ENCODE results near the gene SLC22A12. TPM values are rescaled to one million over a fixed set of nuclear protein-coding genes. Genes with fewer than 3 reads are reported as not detected.

SLC22A12 gene
- total RNA-seq, 1 donor from 2014 or later, result not detected

GRCh38 chr11:64627371-64627770 is 36.4 kb downstream of the SLC22A12 start:
- no peak for DNase-seq (ENCODE audit: low read depth)
- no peak for TF ChIP-seq CTCF (conservative IDR thresholded peaks at IDR 0.05; ENCODE audit: low read depth, low read length)
- H3K4me3 ChIP-seq (ENCODE audit: low read depth, low read length), result no peak overlapping the region

GRCh38 chr11:64628596-64628995 is 37.6 kb downstream of the SLC22A12 start:
- H3K4me3 ChIP-seq (ENCODE audit: low read depth, low read length), result no peak overlapping the region
- no peak for TF ChIP-seq CTCF (conservative IDR thresholded peaks at IDR 0.05; ENCODE audit: low read depth, low read length)
- no peak for DNase-seq (ENCODE audit: low read depth)

GRCh38 chr11:64629103-64629502 is 38.1 kb downstream of the SLC22A12 start:
- DNase-seq (ENCODE audit: low read depth), result no peak
- H3K4me3 ChIP-seq (ENCODE audit: low read depth, low read length), result no peak overlapping the region
- TF ChIP-seq CTCF (conservative IDR thresholded peaks at IDR 0.05; ENCODE audit: low read depth, low read length), result no peak

GRCh38 chr11:64629796-64630562 is 39.0 kb downstream of the SLC22A12 start:
- DNase-seq (ENCODE audit: low read depth), result no peak
- no peak overlapping the region for H3K4me3 ChIP-seq (ENCODE audit: low read depth, low read length)
- TF ChIP-seq CTCF (conservative IDR thresholded peaks at IDR 0.05; ENCODE audit: low read depth, low read length), result no peak

GRCh38 chr11:64631675-64632074 is 40.7 kb downstream of the SLC22A12 start:
- no peak for TF ChIP-seq CTCF (conservative IDR thresholded peaks at IDR 0.05; ENCODE audit: low read depth, low read length)
- H3K4me3 ChIP-seq (ENCODE audit: low read depth, low read length), result no peak overlapping the region
- no peak for DNase-seq (ENCODE audit: low read depth)

- TF ChIP-seq CTCF (conservative IDR thresholded peaks at IDR 0.05; ENCODE audit: low read depth, low read length), result no peak
- no peak for DNase-seq (ENCODE audit: low read depth)
- no peak overlapping the region for H3K4me3 ChIP-seq (ENCODE audit: low read depth, low read length)
Observed at GRCh38 chr11:64632237-64632636, 41.2 kb downstream of the SLC22A12 start.

DNA sequence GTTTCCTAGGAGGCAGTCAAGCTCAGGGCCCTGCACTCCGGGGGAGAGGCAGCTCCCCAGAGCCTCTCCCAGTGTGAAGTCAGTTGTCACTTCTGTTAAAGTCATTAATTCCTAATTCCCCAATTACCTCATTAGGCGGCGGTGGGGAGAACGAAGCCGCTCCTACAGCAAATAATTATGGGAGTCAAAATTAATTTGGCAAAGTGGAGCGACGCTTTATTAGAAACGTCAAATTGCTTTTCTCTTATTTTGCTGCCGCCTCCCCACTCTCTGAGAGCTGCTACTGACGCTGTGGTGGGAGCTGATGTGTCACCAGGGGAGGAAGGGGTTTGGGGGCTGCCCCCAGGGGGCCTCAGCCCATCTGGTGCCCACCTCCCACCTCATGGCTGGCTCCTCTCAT is 41.6 kb downstream of the SLC22A12 start:
- no peak for TF ChIP-seq CTCF (conservative IDR thresholded peaks at IDR 0.05; ENCODE audit: low read depth, low read length)
- no peak overlapping the region for H3K4me3 ChIP-seq (ENCODE audit: low read depth, low read length)
- DNase-seq (ENCODE audit: low read depth), result no peak

Data from epithelial cell of proximal tubule (primary cell).